GM21825 (cell line): ENCODE data around the gene KHDRBS2.
A peak's percentile ranks its signal among the peaks of the same experiment; 100 is the strongest.

Source experiments
- ATAC-seq: cut with Tn5 transposase; IDR thresholded peaks from one replicate; pipeline ENCODE4 v1.9.1; 2021; ENCODE audit warnings: mild to moderate bottlenecking, moderate library complexity; ENCODE audit not compliant: unreplicated experiment

The KHDRBS2 gene

DNA sequence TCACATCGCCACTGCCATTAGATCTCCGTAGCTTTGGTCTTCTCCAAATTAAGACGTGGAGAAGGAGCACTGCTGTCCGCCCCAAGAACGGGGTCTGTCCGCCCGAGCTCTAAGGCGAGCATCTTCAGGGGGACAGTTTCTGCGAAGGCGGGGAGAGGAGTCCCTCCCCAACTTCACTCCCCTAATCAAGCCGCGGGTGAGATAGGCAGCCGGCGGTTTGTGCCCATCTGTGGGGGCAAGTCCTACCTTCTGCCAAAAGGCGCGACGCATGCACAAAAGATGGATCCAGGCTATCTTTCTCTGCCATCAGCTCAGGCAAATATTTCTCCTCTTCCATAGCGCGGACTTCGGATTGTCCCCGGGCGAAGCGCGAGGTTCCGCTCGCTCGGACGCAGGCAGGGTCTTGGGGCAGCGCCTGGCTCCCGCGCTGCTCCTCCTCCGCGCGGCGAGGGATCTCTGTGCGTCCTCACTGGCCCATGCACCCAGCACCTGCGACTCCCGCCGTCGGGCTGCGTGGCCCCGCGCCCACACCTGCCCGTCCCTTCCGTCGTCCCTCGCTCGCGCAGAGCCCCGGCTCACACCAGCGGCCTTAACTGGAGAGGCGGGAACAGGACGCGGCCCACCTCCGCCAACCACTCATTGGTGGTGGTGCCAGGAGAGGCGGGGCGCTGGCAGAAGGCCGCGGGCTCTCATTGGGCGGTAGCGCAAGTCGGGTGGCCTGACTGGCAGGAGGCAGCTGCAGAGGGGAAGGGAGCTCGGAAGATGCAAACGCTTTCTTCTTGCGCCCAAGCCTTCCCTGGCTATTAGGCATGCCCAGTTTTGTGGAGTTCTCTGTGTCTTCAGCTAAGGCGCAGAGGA, at the start of gene KHDRBS2:
Gene KHDRBS2 (minus strand): TSS at position 614 of the 858 bp plus-strand sequence.
- ATAC-seq, result peak; percentile 100

DNA sequence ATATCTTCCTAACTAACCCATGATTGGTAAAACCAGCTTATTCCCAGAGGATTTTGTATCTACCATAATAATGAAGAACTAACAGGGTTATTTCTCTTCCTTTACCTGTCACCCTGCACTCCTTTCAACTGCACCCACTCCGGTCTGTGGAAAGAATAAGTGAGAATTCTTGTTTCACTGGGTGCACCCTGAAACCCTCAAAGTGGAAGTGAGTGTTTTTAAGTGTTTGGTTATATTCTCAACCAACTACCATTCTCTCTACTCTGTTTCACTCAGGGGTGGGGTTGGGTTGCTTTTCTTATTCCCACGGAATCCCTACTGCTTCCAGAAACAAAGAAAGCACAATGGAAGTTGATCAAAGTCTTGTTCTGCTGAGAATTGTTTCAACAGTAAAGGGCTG, 42.6 kb upstream of the KHDRBS2 start:
- no peak for ATAC-seq

DNA sequence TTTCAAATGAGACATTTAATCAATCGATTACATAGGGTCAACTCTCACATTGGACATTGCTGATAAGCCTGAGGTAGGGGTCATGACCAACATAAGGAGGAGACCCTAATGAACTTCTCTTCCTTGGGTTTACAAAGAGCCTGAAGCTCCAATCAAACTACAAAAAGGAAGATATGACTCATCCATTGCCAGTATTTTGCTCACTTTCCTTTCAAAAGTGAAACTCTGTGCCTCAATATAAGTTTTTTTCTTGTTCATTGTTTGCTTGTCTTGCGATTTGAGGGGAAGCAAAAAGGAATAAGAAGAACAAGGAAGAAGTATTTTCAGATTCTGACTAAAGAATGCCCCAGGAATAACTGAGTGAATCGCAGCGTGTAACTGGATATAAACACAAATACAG, 38.8 kb upstream of the KHDRBS2 start:
- no peak for ATAC-seq

DNA sequence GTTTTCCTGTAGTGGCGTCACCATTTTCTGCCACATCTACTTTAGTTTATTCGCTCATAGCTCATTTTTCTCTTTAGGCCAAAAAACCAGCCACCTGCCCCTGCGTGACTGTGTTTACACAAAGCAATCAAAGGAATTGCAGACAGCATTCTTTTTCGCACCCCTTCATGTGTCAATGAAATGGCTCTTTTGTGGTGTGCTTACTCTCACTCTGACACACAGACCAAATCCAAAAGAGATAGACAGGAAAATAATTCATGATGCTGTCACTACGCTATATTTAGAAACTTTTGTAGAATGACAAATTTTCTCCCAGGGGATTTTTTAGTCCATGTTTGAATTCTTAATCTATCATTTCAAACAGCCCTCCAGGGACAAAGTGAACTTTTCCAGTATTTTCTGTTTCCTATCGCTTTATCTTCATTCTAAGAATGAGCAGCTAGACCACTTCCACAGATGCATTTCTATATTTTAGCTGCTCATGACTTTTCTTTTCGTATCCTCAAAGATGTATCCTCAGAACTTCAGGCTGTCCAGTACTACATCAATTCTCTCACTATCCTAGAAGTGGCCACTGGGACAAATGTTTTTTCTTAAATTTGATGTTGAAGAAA, 37.9 kb upstream of the KHDRBS2 start:
- ATAC-seq, result no peak

DNA sequence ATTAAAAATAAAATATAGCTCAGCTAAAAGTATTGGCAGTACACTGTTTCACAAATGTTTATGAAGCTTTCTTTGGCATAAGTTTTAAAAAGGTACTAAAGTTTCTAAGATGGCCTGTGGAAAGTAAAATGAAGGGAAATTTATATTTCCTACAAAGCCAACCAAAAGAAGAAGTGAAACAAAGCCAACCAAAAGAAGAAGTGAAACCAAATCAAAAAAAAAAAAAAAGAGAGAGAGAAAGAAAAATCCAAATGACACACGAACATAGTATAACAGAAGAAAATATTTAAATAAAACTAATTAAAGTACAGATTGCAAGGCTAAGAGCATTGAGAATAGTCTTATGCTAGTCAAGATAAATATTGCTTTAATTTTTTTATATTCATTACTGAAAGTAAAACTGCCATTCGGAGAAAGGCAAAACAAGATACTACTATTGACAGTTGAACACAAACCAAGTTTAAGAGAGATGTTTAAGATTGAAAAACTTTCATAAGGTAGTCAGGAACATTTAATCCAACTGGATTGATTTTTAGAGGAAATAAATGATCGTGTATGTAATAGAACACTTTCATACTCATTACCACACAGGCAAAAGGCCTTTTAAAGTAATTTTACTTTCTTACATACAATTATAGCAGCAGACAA, 12.8 kb upstream of the KHDRBS2 start:
- peak; percentile 90 for ATAC-seq

DNA sequence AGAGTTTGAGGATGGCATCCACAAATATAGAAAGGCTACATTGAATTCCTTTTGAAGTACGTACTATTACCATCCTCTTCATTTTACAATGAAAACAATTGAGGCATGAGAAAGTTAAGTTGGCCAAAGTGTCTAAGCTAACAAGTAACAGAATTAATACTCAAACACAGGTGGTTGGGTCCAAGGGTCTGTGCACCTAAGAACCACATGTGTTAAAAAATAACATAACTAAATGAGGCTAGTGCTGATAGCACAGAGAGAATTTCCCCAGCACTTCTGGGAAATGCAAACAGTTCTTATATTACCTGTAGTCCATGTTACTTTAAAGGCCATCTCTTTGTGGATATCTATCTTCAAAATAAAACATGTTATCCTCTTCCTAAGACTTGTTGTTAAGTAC, 10.5 kb upstream of the KHDRBS2 start:
- ATAC-seq, result no peak

DNA sequence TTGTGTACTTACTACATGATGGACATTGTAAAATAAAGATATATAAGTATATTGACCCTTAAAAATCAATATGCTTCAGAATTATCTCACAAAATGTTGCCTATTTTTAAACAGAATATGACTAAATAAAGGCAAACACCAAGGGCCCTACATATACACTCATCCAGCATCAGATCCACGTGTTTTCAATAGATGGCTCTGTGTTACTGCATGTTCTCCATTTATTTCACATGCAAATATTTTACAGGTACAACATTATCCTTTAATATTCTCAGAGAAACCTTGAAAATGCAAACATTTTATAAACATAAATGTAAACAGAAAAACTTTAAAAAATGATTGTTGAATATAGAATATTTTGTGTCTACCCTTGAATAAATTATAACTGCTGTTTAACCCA, 2.9 kb upstream of the KHDRBS2 start:
- no peak for ATAC-seq

DNA sequence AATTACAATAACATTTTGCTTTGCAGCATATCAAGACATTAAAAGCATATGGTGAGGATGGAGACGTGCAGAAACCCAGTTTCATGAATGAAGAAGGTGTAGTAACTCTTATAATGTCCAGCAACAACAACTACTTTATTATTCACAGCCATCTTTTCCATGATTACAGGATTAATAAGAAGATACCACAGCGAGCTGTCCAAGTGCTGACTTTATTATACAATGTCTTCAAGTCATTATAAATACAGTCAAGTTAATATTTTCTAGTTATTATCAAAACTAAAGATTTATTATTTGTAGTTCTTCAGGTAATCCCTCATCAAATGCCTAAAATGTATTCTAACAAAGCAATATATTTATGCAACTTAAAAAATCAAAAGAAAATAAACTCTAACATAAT, 2.5 kb upstream of the KHDRBS2 start:
- no peak for ATAC-seq

DNA sequence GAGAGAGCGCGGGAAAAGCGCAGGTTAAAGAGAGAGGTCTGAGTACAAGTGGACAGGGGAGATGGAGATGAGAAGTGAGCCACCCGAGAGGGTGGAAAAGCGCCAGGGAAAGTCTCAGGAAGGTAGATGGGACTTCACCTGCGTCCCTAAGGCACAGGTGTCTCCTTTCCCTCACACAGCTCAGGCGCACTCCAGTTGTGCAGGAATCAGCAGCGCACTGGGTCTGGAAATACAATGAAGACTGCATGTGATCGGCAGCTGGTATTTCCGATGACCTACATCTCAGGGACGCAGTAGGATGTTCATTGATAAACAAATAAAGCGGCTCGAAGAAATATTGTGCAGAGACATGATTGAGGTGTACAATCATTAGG, 432 bp upstream of the KHDRBS2 start:
- ATAC-seq, result peak; percentile 6

DNA sequence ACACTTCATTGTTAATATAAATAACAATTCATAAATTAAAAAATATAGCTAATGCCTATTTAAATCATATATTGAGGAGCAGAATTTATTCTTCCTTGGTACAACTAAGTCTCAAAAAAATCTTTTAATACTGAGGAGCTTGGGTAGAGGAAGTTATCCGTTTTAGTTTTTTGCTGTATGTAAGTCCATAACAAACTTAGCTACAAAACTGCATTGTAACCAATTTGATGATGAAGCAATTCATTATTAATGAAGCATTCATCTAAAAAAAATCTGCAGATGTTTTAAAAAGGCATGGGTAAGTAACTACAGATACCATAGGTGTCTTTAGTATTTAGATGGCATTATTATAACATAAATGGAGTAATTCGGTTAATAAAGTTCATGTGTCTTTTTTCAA, 1.3 kb downstream of the KHDRBS2 start:
- no peak for ATAC-seq

DNA sequence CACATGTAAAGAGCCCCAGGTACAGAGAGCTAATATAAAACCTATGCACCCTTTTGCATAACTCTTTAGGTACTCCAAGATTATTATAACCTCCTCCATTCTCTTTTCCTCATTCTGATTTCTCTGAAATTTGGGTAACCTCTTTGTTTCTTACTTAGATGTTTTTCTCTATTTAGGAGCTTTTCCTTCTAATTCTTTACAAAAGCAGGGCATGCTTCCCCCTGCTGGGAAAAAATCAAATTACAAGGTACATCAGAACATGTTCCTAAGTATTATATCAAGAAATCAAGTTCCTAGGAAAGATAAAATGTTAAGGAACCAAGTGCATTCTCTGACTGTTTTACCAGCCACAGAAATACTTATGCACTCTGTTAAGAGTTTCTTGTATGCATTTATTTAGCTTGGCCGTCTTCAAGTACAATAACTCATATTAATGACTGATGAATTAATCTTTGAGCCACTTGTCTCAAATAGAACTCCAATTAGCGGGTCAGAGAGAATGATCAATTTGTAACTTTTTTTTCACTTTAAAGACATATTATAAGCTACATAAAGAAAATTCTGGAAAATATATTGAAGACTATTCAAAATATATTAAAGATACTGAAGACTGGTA, 2.1 kb downstream of the KHDRBS2 start:
- no peak for ATAC-seq

DNA sequence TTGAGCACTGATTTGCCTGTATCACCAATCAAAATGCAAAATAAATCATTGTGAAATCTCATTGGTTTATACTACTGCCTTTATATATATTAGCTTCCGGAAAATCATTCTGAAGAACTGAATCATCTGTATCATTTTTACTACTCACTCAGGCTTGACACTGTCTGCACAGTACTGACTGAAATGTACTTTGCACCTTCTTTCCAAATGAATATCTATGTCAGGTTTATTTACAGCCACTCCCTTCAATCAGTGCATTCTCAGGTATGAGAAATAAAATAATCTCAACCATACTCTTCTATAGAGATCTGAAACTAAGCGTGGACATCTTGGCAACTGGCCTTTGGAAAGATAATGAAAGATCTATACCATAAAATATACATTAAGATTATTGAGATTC, 2.7 kb downstream of the KHDRBS2 start:
- ATAC-seq, result no peak

DNA sequence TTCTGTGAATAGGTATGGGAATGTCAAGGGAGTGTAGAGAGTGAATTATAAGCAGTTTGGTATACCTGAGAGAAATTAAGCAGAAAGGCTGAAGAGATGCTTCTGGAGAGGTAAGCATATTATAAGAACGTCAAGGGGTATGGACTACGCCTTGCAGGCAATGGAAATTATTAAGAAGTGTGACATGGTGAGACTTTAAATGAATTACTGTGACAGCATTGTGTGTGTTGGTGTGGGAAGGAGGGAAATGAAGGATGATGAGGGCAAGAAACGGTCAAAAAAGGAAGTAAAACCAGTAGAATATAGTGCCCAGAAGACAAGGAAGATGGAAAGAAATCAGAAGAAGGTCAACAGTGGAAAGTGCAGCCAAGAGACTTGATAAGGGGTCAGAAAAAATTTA, 5.9 kb downstream of the KHDRBS2 start:
- no peak for ATAC-seq

DNA sequence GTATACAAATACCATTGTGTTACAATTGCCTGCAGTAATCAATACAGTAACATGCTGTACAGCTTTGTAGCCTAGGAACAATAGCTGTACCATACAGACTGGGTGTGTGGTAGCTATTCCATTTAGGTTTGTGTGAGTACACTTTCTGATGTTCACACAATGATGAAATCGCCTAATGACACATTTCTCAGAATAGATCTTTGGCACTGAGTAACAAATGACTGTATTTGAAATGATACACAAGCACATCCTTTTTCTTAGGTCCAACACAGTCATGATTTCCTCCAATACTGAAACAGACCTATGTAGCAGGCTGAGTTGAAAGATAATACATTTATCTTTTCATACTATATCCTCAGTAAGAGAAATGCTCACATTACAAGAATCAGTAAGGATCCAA, 13.9 kb downstream of the KHDRBS2 start:
- no peak for ATAC-seq

DNA sequence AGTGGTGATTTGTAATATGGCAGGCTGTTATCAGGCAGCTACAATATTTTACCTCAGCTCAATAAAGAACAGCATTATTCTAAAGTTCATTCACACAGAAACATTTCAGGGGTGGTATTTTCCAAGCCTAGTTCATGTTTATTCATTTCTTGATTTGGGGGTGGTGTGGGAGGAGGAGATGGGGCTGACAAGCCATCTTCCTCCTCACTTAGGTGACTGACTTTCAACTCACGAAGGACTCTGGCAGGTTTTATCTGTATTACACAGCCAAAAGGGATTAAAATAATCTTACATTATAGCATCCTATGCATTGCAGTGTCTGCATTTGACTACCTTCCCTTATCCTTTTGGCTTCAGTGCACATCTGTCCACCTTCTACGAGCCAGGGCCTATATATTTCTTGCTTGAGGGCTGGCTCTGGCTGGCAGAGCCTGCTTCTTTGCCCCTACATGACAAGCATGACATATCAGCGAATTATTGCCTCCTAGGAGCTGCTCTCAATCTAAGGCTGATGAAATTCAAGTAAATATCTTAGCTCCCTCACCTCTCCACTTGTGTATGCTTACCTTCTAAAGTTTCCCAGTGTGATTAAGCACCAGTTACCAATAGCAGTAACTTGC, 20.0 kb downstream of the KHDRBS2 start:
- no peak for ATAC-seq

DNA sequence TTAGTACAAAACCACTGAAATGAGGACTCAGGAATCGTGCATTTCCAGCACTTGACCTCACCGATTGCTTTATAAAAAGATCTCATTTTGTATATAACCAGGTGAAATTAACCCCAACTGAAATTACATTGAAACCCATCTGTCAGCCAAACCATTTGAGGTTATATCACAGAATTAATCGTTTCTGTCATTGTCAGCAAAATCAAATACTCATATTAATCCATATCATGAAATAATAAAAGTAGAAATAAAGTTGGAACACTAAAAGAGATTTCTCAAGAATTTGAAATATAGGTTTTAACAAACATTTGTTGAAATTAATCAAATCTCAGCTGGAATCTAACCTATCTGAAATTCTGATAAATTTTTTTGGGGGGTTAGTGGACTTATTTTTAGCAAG, 23.7 kb downstream of the KHDRBS2 start:
- ATAC-seq, result no peak

DNA sequence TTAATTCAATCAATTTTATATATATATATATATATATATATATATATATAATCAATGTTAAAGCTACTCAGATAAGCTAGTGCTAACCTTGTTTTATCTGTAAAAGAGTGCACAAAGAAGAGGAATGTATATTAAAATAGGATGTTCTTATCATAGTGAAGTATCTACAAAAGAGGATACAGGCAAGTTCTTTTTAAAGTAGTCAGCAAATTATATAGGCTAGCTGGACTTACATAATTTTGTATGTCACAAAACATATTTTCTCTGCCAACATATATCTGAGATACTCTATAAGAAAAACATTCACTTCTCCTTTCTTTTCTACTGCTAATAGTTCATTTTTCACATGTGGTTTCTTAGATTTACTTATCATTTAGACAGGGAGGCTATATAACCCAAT, 39.9 kb downstream of the KHDRBS2 start:
- no peak for ATAC-seq

DNA sequence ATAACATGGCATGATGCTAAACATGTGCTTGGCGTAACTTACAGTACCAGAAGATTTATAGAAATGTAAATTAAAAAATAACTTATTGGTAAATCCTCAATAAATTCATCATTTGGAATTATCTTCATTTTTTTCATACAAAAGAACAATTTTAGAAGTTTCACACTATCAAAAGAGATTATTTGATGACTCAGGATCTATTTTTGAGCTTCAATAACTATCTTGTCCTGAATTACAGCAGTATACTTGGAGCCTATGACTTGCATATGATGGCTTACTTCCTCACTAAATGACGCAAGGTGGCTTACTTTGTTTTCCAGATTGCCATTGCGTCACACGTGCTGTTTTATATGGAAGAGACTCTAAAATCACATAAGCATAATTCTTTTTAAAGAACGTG, 49.2 kb downstream of the KHDRBS2 start:
- ATAC-seq, result no peak

DNA sequence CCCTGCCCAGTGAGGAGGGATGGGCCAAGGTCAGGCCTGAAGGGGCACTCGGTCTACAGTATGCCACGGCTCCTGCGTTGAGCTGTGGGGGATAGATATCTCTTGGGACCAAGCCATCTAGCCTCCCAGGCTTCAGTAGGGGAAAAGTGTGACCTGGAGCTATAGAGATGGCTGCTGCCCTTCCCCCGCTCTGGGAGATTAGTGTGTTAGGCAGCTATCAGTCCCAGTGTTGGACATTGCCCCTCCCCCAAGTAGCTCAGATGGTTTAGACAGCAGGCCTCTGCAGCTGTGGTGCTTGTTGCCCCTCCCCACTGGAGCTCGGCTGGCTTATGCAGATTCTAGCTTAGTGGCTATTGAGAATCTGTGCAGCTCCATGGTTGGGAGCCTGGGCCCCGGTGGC, 56.8 kb downstream of the KHDRBS2 start:
- no peak for ATAC-seq

DNA sequence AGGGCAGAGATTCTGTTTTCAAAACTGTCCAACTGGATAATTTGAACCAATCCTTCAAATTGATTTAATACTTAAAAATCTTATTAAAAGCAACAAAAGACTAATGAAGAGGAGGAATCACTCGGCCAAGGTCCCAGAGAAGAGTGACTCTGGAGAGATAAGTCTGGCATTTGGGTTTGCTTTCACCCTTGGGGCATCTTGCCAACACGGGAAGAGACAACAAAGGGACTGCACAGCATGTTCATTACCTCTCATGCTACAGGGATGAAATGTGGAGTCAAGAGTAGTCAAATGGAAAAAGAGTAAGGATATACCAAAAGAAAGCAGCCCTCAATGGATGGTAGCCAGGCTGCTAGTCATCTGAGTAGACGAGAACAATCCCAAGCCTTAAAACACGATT, 68.2 kb downstream of the KHDRBS2 start:
- no peak for ATAC-seq

DNA sequence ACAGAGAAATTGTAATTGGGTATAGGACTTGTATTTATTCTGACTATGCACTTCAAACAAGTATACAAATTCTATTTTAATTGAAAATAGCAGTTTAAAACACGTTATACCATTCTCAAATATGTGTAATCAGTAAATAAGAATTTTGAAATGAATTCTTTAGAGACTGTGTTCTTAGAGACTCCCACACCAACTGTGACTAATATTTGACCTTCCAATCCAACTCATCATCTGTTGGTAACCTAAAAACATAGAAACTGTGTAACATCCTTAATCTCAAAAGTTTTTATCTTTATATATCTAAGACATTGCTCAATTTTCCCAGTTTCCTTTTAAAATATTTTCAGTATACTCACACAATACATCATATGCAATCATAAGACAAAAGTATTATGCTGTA, 83.9 kb downstream of the KHDRBS2 start:
- no peak for ATAC-seq
